OCI-LY1 (cell line): ENCODE results near the gene SLIT3.

ENCODE experiments used
- H2AFZ ChIP-seq: fragments of 200-600 bp; sonication (generic), shearing (Covaris generic); 2 replicates; pipeline ENCODE4 v1.6.0; 2014; ENCODE audit warnings: antibody characterized with exemption, mild to moderate bottlenecking, low read length
- H3F3A ChIP-seq: fragments of 200-600 bp; sonication (generic), shearing (Covaris generic); 2 replicates; pipeline ENCODE4 v1.6.0; 2014; ENCODE audit warnings: mild to moderate bottlenecking, antibody characterized with exemption, low read length, moderate library complexity; ENCODE audit not compliant: insufficient read depth
- H3K27ac ChIP-seq: fragments of 200-600 bp; sonication (generic); 2 replicates; pipeline ENCODE4 v1.5.1; 2014; ENCODE audit warnings: low read length, mixed run types, mild to moderate bottlenecking, low read depth; ENCODE audit not compliant: poor library complexity, severe bottlenecking
- H3K27me3 ChIP-seq: fragments of 200-600 bp; sonication (generic); 2 replicates; pipeline ENCODE4 v1.6.0; 2014; ENCODE audit warnings: antibody characterized with exemption, mild to moderate bottlenecking, low read length, moderate library complexity; ENCODE audit not compliant: insufficient read depth
- H3K36me3 ChIP-seq: fragments of 200-600 bp; sonication (generic); 2 replicates; pipeline ENCODE4 v1.6.1; 2014; ENCODE audit warnings: mild to moderate bottlenecking, antibody characterized with exemption, low read length, moderate library complexity, mixed read lengths; ENCODE audit not compliant: insufficient read depth
- H3K4me1 ChIP-seq: fragments of 200-600 bp; sonication (generic); 2 replicates; pipeline ENCODE4 v1.5.1; 2014; ENCODE audit warnings: mild to moderate bottlenecking, low read length, moderate library complexity; ENCODE audit not compliant: insufficient read depth, severe bottlenecking
- H3K4me2 ChIP-seq: fragments of 200-600 bp; sonication (generic), shearing (Covaris generic); 2 replicates; pipeline ENCODE4 v1.6.1; 2014; ENCODE audit warnings: low read length
- H3K4me3 ChIP-seq: fragments of 200-600 bp; sonication (generic); 2 replicates; pipeline ENCODE4 v1.5.1; 2014; ENCODE audit warnings: low read length, low read depth, mild to moderate bottlenecking, mixed read lengths; ENCODE audit not compliant: poor library complexity, severe bottlenecking
- H3K79me2 ChIP-seq: fragments of 200-600 bp; shearing (Covaris generic); 2 replicates; pipeline ENCODE4 v1.6.1; 2016; ENCODE audit warnings: mixed run types, low read length, mixed read lengths; ENCODE audit not compliant: insufficient read depth
- H3K9ac ChIP-seq: fragments of 200-600 bp; sonication (generic), shearing (Covaris generic); 2 replicates; pipeline ENCODE4 v1.6.1; 2014; ENCODE audit warnings: mild to moderate bottlenecking, low read length, mixed read lengths
- H3K9me2 ChIP-seq: fragments of 200-600 bp; sonication (generic), shearing (Covaris generic); 2 replicates; pipeline ENCODE4 v1.6.1; 2014; ENCODE audit warnings: low read depth, mild to moderate bottlenecking, low read length, mixed read lengths
- H3K9me3 ChIP-seq: fragments of 200-600 bp; shearing (Covaris generic); 2 replicates; pipeline ENCODE4 v1.6.1; 2014; ENCODE audit warnings: low read length, mixed read lengths
- H4K20me1 ChIP-seq: fragments of 200-600 bp; sonication (generic), shearing (Covaris generic); 2 replicates; pipeline ENCODE4 v1.6.0; 2016; ENCODE audit warnings: mild to moderate bottlenecking, low read length; ENCODE audit not compliant: insufficient read depth
- EZH2 ChIP-seq: fragments of 200-600 bp; sonication (generic), shearing (Covaris generic); IDR thresholded peaks from 2 replicates; pipeline ENCODE4 v1.8.0; 2017; ENCODE audit warnings: borderline replicate concordance, mixed run types, mild to moderate bottlenecking, antibody characterized with exemption, low read length, moderate library complexity, mixed read lengths
- TF ChIP-seq, protein P1 (sequence below): fragments of 200-600 bp; sonication (generic), shearing (Covaris generic); IDR thresholded peaks from 2 replicates; pipeline ENCODE4 v1.5.1; 2017; ENCODE audit warnings: mild to moderate bottlenecking, antibody characterized with exemption, low read length, moderate library complexity, mixed read lengths

The SLIT3 gene

GRCh38 chr5:169181814-169182213 lies 119.1 kb downstream of the SLIT3 start:
- H3K4me2 ChIP-seq = no peak overlapping the region
- H3F3A ChIP-seq = no peaks in the 10 kb centered on the region
- H4K20me1 ChIP-seq = no peaks in the 10 kb centered on the region
- H3K79me2 ChIP-seq = no peaks in the 10 kb centered on the region
- H3K4me3 ChIP-seq = no peak overlapping the region
- TF ChIP-seq, protein P1, sequence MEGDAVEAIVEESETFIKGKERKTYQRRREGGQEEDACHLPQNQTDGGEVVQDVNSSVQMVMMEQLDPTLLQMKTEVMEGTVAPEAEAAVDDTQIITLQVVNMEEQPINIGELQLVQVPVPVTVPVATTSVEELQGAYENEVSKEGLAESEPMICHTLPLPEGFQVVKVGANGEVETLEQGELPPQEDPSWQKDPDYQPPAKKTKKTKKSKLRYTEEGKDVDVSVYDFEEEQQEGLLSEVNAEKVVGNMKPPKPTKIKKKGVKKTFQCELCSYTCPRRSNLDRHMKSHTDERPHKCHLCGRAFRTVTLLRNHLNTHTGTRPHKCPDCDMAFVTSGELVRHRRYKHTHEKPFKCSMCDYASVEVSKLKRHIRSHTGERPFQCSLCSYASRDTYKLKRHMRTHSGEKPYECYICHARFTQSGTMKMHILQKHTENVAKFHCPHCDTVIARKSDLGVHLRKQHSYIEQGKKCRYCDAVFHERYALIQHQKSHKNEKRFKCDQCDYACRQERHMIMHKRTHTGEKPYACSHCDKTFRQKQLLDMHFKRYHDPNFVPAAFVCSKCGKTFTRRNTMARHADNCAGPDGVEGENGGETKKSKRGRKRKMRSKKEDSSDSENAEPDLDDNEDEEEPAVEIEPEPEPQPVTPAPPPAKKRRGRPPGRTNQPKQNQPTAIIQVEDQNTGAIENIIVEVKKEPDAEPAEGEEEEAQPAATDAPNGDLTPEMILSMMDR = no peak
- TF ChIP-seq EZH2 = no peak
- H3K9me2 ChIP-seq = no peaks in the 10 kb centered on the region
- H3K9me3 ChIP-seq = no peaks in the 10 kb centered on the region
- H3K36me3 ChIP-seq = no peaks in the 10 kb centered on the region
- no peak overlapping the region for H3K27ac ChIP-seq
- no peaks in the 10 kb centered on the region for H3K27me3 ChIP-seq
- H3K4me1 ChIP-seq = no peaks in the 10 kb centered on the region
- no peak overlapping the region for H3K9ac ChIP-seq
- H2AFZ ChIP-seq = no peak overlapping the region

GRCh38 chr5:169178754-169179153 lies 122.2 kb downstream of the SLIT3 start:
- TF ChIP-seq EZH2 = no peak
- Histone ChIP-seq H3K79me2 (no peaks in the 10 kb centered on the region), H3K27me3 (no peaks in the 10 kb centered on the region), H3K4me1 (no peaks in the 10 kb centered on the region), H3K9me3 (no peaks in the 10 kb centered on the region), H2AFZ (no peak overlapping the region), H3K27ac (no peak overlapping the region), H3K4me3 (no peak overlapping the region), H3K9me2 (no peaks in the 10 kb centered on the region), H3K36me3 (no peaks in the 10 kb centered on the region), H3K9ac (no peak overlapping the region), H3F3A (no peaks in the 10 kb centered on the region), H3K4me2 (no peak overlapping the region), H4K20me1 (no peaks in the 10 kb centered on the region)

GRCh38 chr5:169178274-169178673 lies 122.7 kb downstream of the SLIT3 start:
- Histone ChIP-seq H3K79me2 (no peaks in the 10 kb centered on the region), H3K27me3 (no peaks in the 10 kb centered on the region), H3K36me3 (no peaks in the 10 kb centered on the region), H3K9me3 (no peaks in the 10 kb centered on the region), H3K4me1 (no peaks in the 10 kb centered on the region), H3K4me2 (no peak overlapping the region), H2AFZ (no peak overlapping the region), H4K20me1 (no peaks in the 10 kb centered on the region), H3K9me2 (no peaks in the 10 kb centered on the region), H3K27ac (no peak overlapping the region), H3K9ac (no peak overlapping the region), H3K4me3 (no peak overlapping the region), H3F3A (no peaks in the 10 kb centered on the region)
- TF ChIP-seq, protein P1 = no peak
- no peak for TF ChIP-seq EZH2
